ENCODE data around the gene SNX14. TPM values are rescaled to one million over a fixed set of nuclear protein-coding genes. Genes with fewer than 3 reads are reported as not detected.
"Not testable (repeated sequence)": the region's sequence is repeated elsewhere in the genome, so short reads cannot be mapped to it uniquely, and the experiment has no call there.

The SNX14 gene
- total RNA-seq, 1 experiment from 2014 or later, result 96.1 TPM

GRCh38 chr6:85585741-85586140 is 7.9 kb downstream of the SNX14 start:
- no peak for DNase-seq (ENCODE audit: low read depth)

DNA sequence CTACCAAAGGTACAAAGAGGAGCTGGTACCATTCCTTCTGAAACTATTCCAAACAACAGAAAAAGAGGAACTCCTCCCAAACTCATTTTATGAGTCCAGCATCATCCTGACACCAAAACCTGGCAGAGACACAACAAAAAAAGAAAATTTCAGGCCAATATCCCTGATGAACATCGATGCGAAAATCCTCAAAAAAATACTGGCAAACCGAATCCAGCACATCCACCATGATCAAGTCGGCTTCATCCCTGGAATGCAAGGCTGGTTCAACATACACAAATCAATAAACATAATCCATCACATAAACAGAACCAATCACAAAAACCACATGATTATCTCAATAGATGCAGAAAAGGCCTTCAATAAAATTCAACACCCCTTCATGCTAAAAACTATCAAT is 10.8 kb downstream of the SNX14 start:
- DNase-seq (ENCODE audit: low read depth), result not testable (repeated sequence)

DNA sequence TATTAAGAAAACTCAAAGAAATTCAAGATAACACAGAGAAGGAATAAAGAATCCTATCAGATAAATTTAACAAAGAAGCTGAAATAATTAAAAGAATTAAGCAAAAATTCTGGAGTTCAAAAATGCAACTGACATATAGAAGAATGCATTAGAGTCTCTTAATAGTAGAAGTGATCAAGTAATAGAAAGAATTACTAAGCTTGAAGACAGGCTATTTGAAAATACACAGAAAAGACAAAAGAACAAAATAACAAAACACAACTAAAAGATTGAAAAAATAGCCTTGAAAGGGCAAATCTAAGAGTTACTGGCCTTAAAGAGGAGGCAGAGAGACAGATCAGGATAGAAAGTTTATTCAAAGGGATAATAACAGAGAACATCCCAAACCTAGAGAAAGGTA is 12.1 kb downstream of the SNX14 start:
- DNase-seq (ENCODE audit: low read depth), result no peak

GRCh38 chr6:85580878-85581267 is 12.8 kb downstream of the SNX14 start:
- peak; percentile 76 for DNase-seq (ENCODE audit: low read depth)

GRCh38 chr6:85580118-85580877 is 13.4 kb downstream of the SNX14 start:
- DNase-seq (ENCODE audit: low read depth), result no peak

DNA sequence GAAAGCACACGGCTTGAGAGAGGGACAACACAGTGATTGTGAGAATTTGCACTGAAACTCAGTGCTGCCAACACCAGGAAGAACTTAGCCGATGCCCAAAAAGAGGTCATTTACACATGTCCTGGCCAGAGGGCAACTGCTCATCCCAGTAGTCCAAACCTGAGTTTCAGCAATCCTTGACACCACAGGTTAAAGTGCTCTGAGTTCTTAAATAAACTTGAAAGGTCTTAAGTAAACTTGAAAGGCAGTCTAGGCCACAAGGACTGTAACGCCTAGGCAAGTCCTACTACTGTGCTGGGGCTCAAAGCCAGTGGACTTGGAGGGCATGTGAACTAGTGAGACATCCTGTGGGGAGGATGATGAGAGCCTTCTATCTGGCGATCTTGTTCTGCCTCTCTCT is 14.1 kb downstream of the SNX14 start:
- no peak for DNase-seq (ENCODE audit: low read depth)

GRCh38 chr6:85576476-85576875 is 17.2 kb downstream of the SNX14 start:
- DNase-seq (ENCODE audit: low read depth), result no peak

- DNase-seq (ENCODE audit: low read depth), result peak; percentile 83
These were observed 18.6 kb downstream of the SNX14 start for GRCh38 chr6:85574932-85575598.

- DNase-seq (ENCODE audit: low read depth), result peak; percentile 64
These were observed 24.3 kb downstream of the SNX14 start for GRCh38 chr6:85569323-85569722.

DNA sequence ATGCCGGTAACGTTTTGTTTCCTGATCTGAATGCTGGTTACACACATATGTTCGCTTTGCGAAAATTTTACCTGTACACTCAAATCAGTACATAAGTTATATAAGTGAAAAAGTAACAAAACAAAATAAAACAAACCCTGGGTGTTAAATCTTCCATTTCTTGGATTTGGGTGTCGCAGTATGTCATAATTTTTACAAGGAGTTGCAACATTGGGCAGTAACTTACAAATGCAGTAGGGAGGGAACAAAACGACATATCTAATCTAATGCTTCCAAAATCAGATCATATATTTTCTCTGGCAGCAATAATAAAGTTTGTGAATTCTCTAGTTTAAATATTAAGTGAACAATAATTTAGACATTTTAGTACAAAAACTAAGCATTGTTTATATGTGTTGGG is 25.2 kb downstream of the SNX14 start:
- no peak for DNase-seq (ENCODE audit: low read depth)

GRCh38 chr6:85565736-85566135 is 27.9 kb downstream of the SNX14 start:
- no peak for DNase-seq (ENCODE audit: low read depth)

- DNase-seq (ENCODE audit: low read depth), result not testable (repeated sequence)
These were observed 29.4 kb downstream of the SNX14 start for GRCh38 chr6:85564223-85564622.

GRCh38 chr6:85561750-85562357 is 31.8 kb downstream of the SNX14 start:
- peak; percentile 67 for DNase-seq (ENCODE audit: low read depth)

GRCh38 chr6:85556992-85557668 is 36.5 kb downstream of the SNX14 start:
- no peak for DNase-seq (ENCODE audit: low read depth)

DNA sequence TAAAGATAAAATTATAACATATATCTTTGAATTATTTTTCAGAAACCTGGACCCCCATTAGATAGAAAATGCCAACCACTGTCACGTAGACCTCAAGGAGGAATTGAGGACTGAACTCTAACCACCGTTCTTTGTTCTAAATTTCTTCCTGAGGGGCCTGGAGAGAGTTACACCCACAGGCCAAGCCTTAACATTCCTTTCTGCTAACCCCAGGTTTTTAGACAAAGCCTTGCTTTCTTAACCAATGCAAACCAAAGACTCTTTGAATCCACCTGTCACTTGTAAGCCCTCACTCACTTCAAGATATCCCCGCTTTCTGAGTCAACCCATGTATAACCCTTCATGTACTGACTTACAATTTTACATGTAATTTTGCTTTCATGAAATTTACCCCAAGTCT is 41.0 kb downstream of the SNX14 start:
- no peak for DNase-seq (ENCODE audit: low read depth)

GRCh38 chr6:85551264-85551663 is 42.4 kb downstream of the SNX14 start:
- DNase-seq (ENCODE audit: low read depth), result peak; percentile 19

- DNase-seq (ENCODE audit: low read depth), result no peak
These were observed 45.9 kb downstream of the SNX14 start for GRCh38 chr6:85547719-85548118.

DNA sequence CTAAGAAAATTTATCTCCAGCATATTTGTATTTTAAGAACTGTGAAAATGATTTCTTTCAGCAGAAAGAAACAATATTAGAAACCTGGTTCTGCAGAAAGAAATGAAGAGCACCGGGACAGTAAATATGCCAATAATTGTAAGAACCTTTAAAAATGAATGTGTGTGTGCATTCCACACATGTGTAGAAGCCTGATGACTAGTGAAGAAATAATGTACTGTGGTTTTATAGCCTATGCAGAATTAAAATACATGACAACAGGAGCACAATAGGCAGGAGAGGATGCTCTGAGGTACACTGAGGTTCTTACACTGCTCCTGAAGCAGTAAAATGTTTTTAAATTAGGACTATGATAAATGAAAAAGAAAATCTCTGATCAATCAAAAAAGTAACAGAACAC is 48.9 kb downstream of the SNX14 start:
- peak; percentile 34 for DNase-seq (ENCODE audit: low read depth)

- DNase-seq (ENCODE audit: low read depth), result peak; percentile 17
These were observed 56.6 kb downstream of the SNX14 start for GRCh38 chr6:85537055-85537494.

DNA sequence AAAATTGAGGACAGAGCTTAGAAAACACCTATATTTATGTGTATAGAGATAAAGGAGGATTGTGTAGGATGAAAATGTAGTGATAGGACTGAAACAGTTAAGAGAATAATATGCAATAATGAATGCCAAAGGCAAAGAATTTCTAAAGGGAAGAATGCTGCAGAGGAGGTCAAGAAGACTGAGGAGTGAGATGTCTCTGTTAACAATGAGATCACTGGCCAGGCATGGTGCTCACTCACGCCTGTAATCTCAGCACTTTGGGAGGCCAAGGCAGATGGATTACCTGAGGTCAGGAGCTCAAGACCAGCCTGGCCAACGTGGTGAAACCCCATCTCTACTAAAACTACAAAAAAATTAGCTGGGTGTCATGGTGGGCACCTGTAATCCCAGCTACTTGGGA is 69.4 kb downstream of the SNX14 start:
- not testable (repeated sequence) for DNase-seq (ENCODE audit: low read depth)

- peak; percentile 26 for DNase-seq (ENCODE audit: low read depth)
These were observed 77.5 kb downstream of the SNX14 start for GRCh38 chr6:85516168-85516567.

DNA sequence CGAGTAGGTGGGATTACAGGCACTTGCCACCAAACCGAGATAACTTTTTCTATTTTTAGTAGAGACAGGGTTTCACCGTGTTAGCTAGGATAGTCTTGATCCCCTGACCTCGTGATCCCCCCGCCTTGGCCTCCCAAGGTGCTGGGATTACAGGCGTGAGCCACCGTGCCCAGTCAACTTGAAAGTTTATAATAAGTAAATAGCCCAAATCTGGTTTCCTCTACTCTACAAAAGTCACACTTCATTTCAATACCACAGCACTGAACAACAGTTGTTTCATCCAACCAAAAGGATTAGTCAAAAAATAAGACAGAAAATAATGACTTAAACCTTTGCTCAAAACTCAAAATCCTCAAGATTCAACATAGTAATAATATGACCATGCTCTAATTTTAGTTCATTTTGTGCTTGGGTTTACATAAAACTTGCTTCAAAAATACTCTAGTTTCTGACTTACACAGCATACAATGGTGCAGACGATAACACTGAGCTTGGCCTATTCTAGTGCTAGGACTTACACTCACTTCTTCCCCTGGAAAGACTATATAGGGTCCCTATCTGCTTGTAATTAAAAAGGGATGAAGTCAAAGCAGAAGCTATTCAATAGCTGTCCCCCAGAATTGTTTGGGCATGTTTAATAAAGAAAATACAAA is 87.1 kb downstream of the SNX14 start:
- DNase-seq (ENCODE audit: low read depth), result no peak
